HG03565 (cell line): ENCODE measurements around the gene GPD1.
"Not testable (repeated sequence)": the region's sequence is repeated elsewhere in the genome, so short reads cannot be mapped to it uniquely, and the experiment has no call there.

Experiments
- ATAC-seq: cut with Tn5 transposase; IDR thresholded peaks from one replicate; pipeline ENCODE4 v1.9.1; 2021; ENCODE audit warnings: mild to moderate bottlenecking, moderate library complexity; ENCODE audit not compliant: unreplicated experiment

Gene GPD1

GRCh38 chr12:50120521-50120920 lies 16.7 kb downstream of the GPD1 start:
- ATAC-seq, result no peak

GRCh38 chr12:50120953-50121352 lies 17.1 kb downstream of the GPD1 start:
- no peak for ATAC-seq

DNA sequence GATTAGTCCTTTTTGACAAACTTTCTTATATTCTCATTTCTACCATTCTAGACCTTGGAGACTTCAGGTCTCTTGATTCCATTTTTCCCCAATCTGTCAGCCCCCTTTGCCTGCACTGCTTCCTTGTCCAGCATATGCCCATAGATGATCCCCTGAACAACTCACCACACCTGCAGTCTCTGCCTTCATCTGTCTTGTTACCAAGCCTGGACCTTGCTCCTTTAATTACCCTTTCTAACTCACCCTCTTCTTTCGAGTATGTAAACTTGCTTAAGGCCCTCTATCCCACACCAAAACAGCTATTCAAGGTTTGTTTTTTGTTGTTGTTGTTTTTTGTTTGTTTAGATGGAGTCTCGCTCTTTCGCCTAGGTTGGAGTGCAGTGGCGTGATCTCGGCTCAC lies 17.8 kb downstream of the GPD1 start:
- no peak for ATAC-seq

GRCh38 chr12:50123203-50123602 lies 19.4 kb downstream of the GPD1 start:
- no peak for ATAC-seq

GRCh38 chr12:50127546-50127945 lies 23.7 kb downstream of the GPD1 start:
- no peak for ATAC-seq

- no peak for ATAC-seq
Measured at GRCh38 chr12:50129290-50129689, 25.5 kb downstream of the GPD1 start.

DNA sequence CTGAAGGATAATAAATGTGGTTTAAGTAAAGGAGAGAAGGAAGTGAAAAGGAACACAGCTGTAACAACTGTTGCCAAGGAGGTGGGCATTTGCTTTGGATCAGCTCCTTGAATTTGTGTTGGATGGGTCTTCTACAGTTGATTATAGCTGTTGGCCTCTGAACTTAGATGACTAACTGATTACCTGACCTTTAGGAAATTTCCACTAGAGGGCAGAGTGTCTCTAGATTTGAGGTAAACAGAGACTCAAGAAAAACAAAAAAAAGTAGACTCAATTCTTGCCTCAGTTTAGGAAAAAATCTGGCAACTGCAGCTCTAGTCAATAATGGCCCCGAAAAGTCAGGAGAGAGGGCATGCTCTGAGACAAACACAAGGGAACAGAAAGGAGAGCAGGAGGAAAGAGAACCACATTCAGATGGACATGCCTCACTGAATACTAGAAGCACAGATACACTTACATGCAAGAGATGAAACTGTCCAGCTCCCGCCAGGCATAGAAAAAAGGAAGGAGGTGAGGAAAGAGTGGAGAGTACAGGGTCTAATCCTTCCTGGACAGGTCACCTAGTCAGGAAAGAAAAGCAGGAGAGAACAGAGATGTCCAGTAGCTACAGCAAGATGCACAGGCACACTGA lies 28.8 kb downstream of the GPD1 start:
- ATAC-seq, result no peak

DNA sequence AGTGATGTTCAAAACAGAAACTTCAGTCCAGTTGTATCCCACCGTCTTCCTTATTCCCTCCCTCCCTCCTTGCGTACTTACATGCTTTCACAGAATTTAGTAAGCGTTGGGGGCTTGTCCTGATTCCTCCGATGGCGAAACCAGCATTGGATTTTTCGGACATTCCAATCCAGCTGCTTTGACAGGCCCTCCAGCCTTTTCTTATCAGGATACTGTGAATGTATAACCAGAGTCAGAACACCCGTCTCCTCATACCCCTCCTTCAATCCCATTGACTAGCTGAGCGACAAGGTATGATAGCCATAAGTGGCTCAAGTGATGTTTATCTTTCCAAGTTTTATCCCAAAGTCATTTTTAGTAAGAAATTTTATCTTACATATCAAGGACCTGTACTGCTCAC lies 39.2 kb downstream of the GPD1 start:
- ATAC-seq, result no peak

- ATAC-seq, result no peak
Measured at GRCh38 chr12:50145439-50145838, 41.6 kb downstream of the GPD1 start.

DNA sequence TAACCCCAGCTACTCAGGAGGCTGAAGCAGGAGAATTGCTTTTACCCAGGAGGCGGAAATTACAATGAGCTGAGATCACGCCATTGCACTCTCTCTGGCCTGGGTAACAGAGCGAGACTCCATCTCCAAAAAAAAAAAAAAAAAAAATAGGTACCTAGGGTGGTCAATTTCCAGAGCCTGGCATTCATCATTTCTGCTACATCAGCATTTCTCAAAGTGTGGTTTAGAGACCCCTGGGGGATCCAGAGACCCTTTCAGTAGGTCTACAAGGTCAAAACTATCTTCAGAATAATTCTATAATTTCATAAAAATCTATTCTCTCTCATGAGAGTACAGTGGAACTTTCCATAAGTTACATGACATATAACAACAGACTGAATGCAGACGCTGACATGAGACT lies 43.5 kb downstream of the GPD1 start:
- no peak for ATAC-seq

GRCh38 chr12:50148011-50148410 lies 44.2 kb downstream of the GPD1 start:
- not testable (repeated sequence) for ATAC-seq

DNA sequence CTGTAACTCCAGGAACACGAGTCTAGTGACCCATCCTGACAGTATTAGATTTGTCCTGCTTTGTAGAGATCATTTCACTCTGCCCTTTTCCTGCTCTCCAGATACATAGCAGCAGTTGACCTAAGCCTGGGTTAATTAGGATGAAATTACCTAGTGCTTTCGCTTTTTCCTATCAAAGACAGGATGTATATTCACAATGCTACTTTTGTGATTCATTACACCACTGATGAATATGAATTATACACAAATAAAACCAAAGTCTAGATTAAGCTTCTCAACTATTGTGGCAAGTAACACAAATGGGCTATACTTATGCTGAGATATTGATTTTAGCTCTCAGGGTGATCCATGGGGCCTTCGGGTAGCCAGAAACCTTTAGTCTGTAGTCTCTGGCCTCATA lies 45.5 kb downstream of the GPD1 start:
- no peak for ATAC-seq

GRCh38 chr12:50151047-50151687 lies 47.4 kb downstream of the GPD1 start:
- no peak for ATAC-seq

DNA sequence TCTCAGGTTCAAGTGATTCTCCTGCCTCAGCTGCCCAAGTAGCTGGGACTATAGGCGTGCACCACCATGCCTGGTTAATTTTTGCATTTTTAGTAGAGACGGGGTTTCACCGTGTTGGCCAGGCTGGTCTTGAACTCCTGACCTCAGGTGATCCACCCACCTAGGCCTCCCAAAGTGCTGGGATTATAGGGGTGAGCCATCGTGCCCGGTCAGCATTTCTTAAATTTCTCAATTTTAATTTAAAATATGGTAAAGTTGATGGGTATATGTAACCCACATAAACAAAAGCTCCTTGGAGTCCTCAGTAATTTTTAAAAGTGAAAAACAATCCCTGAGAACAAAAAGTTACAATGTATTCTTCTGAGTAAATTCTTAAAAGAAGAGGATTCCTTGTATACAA lies 51.1 kb downstream of the GPD1 start:
- not testable (repeated sequence) for ATAC-seq

DNA sequence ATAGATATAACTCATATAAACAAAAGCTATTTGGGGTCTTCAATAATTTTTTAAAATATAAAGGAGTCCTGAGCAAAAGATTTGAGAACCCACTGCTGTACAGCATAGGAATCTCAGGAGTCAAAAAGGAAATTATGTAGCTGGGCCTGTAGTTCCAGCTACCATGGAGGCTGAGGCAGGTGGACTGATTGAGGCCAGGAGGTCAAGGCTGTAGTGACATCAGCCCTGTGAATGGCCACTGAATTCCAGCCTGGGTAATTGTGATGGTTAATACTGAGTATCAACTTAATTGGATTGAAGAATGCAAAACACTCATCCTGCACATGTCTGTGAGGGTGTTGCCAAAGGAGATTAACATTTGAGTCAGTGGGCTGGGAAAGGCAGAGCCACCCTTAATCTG lies 52.8 kb downstream of the GPD1 start:
- ATAC-seq, result no peak

GRCh38 chr12:50157259-50157658 lies 53.5 kb downstream of the GPD1 start:
- no peak for ATAC-seq

- no peak for ATAC-seq
Measured at GRCh38 chr12:50160643-50161042, 56.8 kb downstream of the GPD1 start.
